Gastroesophageal sphincter (tissue), 4 donors: ENCODE results near the gene DCBLD2. TPM values are rescaled to one million over a fixed set of nuclear protein-coding genes. Genes with fewer than 3 reads are reported as not detected.

ENCODE experiments used
- ATAC-seq: fragments of 150-250 bp; one replicate; pipeline ENCODE4 v1.9.1; 2016; ENCODE audit warnings: mild to moderate bottlenecking, moderate library complexity
- H3K27ac ChIP-seq, 4 donors: fragments of 200-600 bp; sonication (generic) in 3 of 4; 1 replicate in 3 of 4; 2 replicates in 1 of 4; pipeline ENCODE4 v1.5.1; 2016 to 2019
- H3K27me3 ChIP-seq: fragments of 200-600 bp; sonication (generic); one replicate; pipeline ENCODE4 v1.5.1; 2019
- H3K36me3 ChIP-seq, 2 donors: fragments of 200-600 bp; sonication (generic); one replicate each; pipeline ENCODE4 v1.5.1; 2019; ENCODE audit warnings: control low read depth in 1 of 2
- H3K4me1 ChIP-seq, 3 donors: fragments of 200-600 bp; sonication (generic); 1 replicate in 2 of 3; 2 replicates in 1 of 3; pipeline ENCODE4 v1.5.1; 2016 to 2019; ENCODE audit warnings: control low read depth in 2 of 3
- H3K4me3 ChIP-seq, 2 donors: fragments of 200-600 bp; sonication (generic); one replicate each; pipeline ENCODE4 v1.5.1; 2019; ENCODE audit warnings: mild to moderate bottlenecking in 1 of 2, moderate library complexity in 1 of 2
- H3K9me3 ChIP-seq, 3 donors: fragments of 200-600 bp; sonication (generic); one replicate each; pipeline ENCODE4 v1.5.1; 2017 to 2019; ENCODE audit warnings: control low read depth in 2 of 3
- CTCF ChIP-seq, 4 experiments: fragments of 200-600 bp in 2 of 4; fragments of 450-650 bp in 2 of 4; sonication (generic) in 1 of 4; IDR thresholded peaks; one replicate each; pipeline ENCODE4 v1.5.1; 2017 to 2019; ENCODE audit warnings: antibody characterized with exemption in 4 of 4, mild to moderate bottlenecking in 2 of 4, moderate library complexity in 2 of 4
- EP300 ChIP-seq: sonication (generic); formaldehyde crosslinking; IDR thresholded peaks from one replicate; pipeline ENCODE4 v1.6.1; 2017; ENCODE audit warnings: antibody characterized with exemption, mild to moderate bottlenecking
- POLR2A ChIP-seq, 2 donors: fragments of 450-650 bp; IDR thresholded peaks; one replicate each; pipeline ENCODE4 v1.6.1; 2017; ENCODE audit warnings: antibody characterized with exemption in 2 of 2, mild to moderate bottlenecking in 2 of 2, moderate library complexity in 1 of 2
- POLR2AphosphoS5 ChIP-seq: sonication (generic); formaldehyde crosslinking; IDR thresholded peaks from one replicate; pipeline ENCODE4 v1.6.1; 2017; ENCODE audit warnings: antibody characterized with exemption
- WGBS, 2 donors: methylation state at CpG; one replicate each; pipeline ENCODE4 v1.1.5; 2018; ENCODE audit warnings: low coverage in 1 of 2; 5-methylcytosine and 5-hydroxymethylcytosine counted together
- total RNA-seq, 4 donors: library from RNA; depleted of rRNA; stranded (reverse); fragments of >200 nt; gene quantifications; one replicate each; pipeline ENCODE4 v1.1.0, GENCODE V29; 2016

Gene DCBLD2
- total RNA-seq, 4 donors from 2014 or later: 45.3 to 58.8 (median 52.4) TPM

GRCh38 chr3:98799479-98799878 lies 102.0 kb downstream of the DCBLD2 start:
- no peak for ATAC-seq
- TF ChIP-seq EP300: no peak
- TF ChIP-seq POLR2AphosphoS5: no peak
- no peak for TF ChIP-seq CTCF (IDR thresholded peaks at IDR 0.05)
- no peak for TF ChIP-seq POLR2A (IDR thresholded peaks at IDR 0.05)

GRCh38 chr3:98798820-98799219 lies 102.7 kb downstream of the DCBLD2 start:
- no peak for ATAC-seq
- H3K36me3 ChIP-seq: peaks cover 0 to 44% of the 10 kb centered on the region in 2 donors
- H3K4me3 ChIP-seq: no peak overlapping the region
- no peaks in the 10 kb centered on the region for H3K27me3 ChIP-seq
- WGBS, 2 donors: 76 to 80% methylated on average over 4 of the region's 4 CpGs
- no peak for TF ChIP-seq EP300
- H3K27ac ChIP-seq: no peak overlapping the region
- H3K4me1 ChIP-seq: no peaks in the 10 kb centered on the region
- no peaks in the 10 kb centered on the region for H3K9me3 ChIP-seq

More at GRCh38 chr3:98799479-98799878, 102.0 kb downstream of the DCBLD2 start:
- Histone ChIP-seq H3K27me3 (no peaks in the 10 kb centered on the region), H3K4me3 (no peak overlapping the region), H3K36me3 (peaks cover 0 to 44% of the 10 kb centered on the region in 2 donors), H3K27ac (no peak overlapping the region), H3K4me1 (no peaks in the 10 kb centered on the region), H3K9me3 (no peaks in the 10 kb centered on the region)
- 78% methylated on average over 2 of the region's 3 CpGs; no CpG with 5 or more reads in 1 of the 2 donors for WGBS, 2 donors

- WGBS, 2 donors: 79 to 82% methylated on average over 4 of the region's 4 CpGs
- H3K27ac ChIP-seq: no peak overlapping the region
- ATAC-seq: no peak
- TF ChIP-seq EP300 (no peak), POLR2AphosphoS5 (no peak), POLR2A (IDR thresholded peaks at IDR 0.05) (no peak), CTCF (IDR thresholded peaks at IDR 0.05) (no peak)
- H3K4me3 ChIP-seq: no peak overlapping the region
- H3K27me3 ChIP-seq: no peaks in the 10 kb centered on the region
- no peaks in the 10 kb centered on the region for H3K4me1 ChIP-seq
- no peaks in the 10 kb centered on the region for H3K9me3 ChIP-seq
- peaks cover 0 to 44% of the 10 kb centered on the region in 2 donors for H3K36me3 ChIP-seq
Observed at GRCh38 chr3:98797905-98798304, 103.6 kb downstream of the DCBLD2 start.

GRCh38 chr3:98796334-98796733 lies 105.2 kb downstream of the DCBLD2 start:
- no peak overlapping the region for H3K4me3 ChIP-seq
- no peak for ATAC-seq
- 85 to 86% methylated on average over 5 of the region's 5 CpGs for WGBS, 2 donors
- no peak overlapping the region for H3K27ac ChIP-seq
- H3K36me3 ChIP-seq: peaks cover 0 to 41% of the 10 kb centered on the region in 2 donors
- no peaks in the 10 kb centered on the region for H3K27me3 ChIP-seq
- H3K9me3 ChIP-seq: no peaks in the 10 kb centered on the region
- no peaks in the 10 kb centered on the region for H3K4me1 ChIP-seq
- TF ChIP-seq POLR2A (IDR thresholded peaks at IDR 0.05) (no peak), POLR2AphosphoS5 (no peak), EP300 (no peak), CTCF (IDR thresholded peaks at IDR 0.05) (no peak)

- Histone ChIP-seq H3K36me3 (peaks cover 0 to 19% of the 10 kb centered on the region in 2 donors), H3K27me3 (no peaks in the 10 kb centered on the region), H3K9me3 (no peaks in the 10 kb centered on the region), H3K27ac (no peak overlapping the region), H3K4me3 (no peak overlapping the region), H3K4me1 (no peaks in the 10 kb centered on the region)
- ATAC-seq: no peak
- no peak for TF ChIP-seq EP300
- TF ChIP-seq CTCF (IDR thresholded peaks at IDR 0.05): no peak
- TF ChIP-seq POLR2AphosphoS5: no peak
- TF ChIP-seq POLR2A (IDR thresholded peaks at IDR 0.05): no peak
- WGBS, 2 donors: 61 to 86% methylated on average over 3 of the region's 3 CpGs
Observed at GRCh38 chr3:98793971-98794370, 107.5 kb downstream of the DCBLD2 start.
